Mesenchymal stem cell (in vitro differentiated cells and primary cell): ENCODE results near the gene C12orf75.
"Not testable (repeated sequence)": the region's sequence is repeated elsewhere in the genome, so short reads cannot be mapped to it uniquely, and the experiment has no call there.

ENCODE experiments used
- DNase-seq: peaks from one replicate; pipeline ENCODE4 v3.0.0-alpha.2; 2013
- H2AFZ ChIP-seq: one replicate; pipeline ENCODE4 v1.6.1; 2013; ENCODE audit warnings: low read depth, mild to moderate bottlenecking, control low read depth, inconsistent platforms, low read length, moderate library complexity
- H2AK5ac ChIP-seq: 2 replicates; pipeline ENCODE4 v1.6.1; 2013; ENCODE audit warnings: low read length, moderate library complexity, mild to moderate bottlenecking, inconsistent platforms; ENCODE audit not compliant: severe bottlenecking
- H2BK120ac ChIP-seq: one replicate; pipeline ENCODE4 v1.6.1; 2013; ENCODE audit warnings: low read depth, mild to moderate bottlenecking, inconsistent platforms, low read length, moderate library complexity
- H2BK12ac ChIP-seq, 2 experiments: one replicate each; pipeline ENCODE4 v1.6.1; 2013; ENCODE audit warnings: inconsistent platforms in 2 of 2, low read length in 2 of 2, mild to moderate bottlenecking in 2 of 2, moderate library complexity in 2 of 2, control low read depth in 1 of 2
- H2BK15ac ChIP-seq: one replicate; pipeline ENCODE4 v1.6.1; 2013; ENCODE audit warnings: mild to moderate bottlenecking, low read depth, inconsistent platforms; ENCODE audit not compliant: poor library complexity, severe bottlenecking
- H2BK5ac ChIP-seq: 2 replicates; pipeline ENCODE4 v1.6.1; 2013; ENCODE audit warnings: low read depth, mild to moderate bottlenecking, low read length, control low read depth, inconsistent platforms; ENCODE audit not compliant: poor library complexity, severe bottlenecking
- H3K14ac ChIP-seq, 2 experiments: one replicate each; pipeline ENCODE4 v1.6.1; 2013; ENCODE audit warnings: inconsistent platforms in 2 of 2, low read length in 2 of 2, control low read depth in 1 of 2, mild to moderate bottlenecking in 1 of 2, moderate library complexity in 1 of 2
- H3K18ac ChIP-seq, 2 experiments: one replicate each; pipeline ENCODE4 v1.6.1; 2013; ENCODE audit warnings: inconsistent platforms in 2 of 2, low read length in 2 of 2, control low read depth in 1 of 2, low read depth in 1 of 2, mild to moderate bottlenecking in 1 of 2
- H3K23ac ChIP-seq, 2 experiments: one replicate each; pipeline ENCODE4 v1.6.1; 2013; ENCODE audit warnings: inconsistent platforms in 2 of 2, low read length in 2 of 2, mild to moderate bottlenecking in 2 of 2, moderate library complexity in 2 of 2, control low read depth in 1 of 2
- H3K27ac ChIP-seq: 2 replicates; pipeline ENCODE4 v1.5.1; 2013; ENCODE audit warnings: mild to moderate bottlenecking, moderate library complexity, low read length, control low read depth, inconsistent platforms; ENCODE audit not compliant: poor library complexity, severe bottlenecking
- H3K27me3 ChIP-seq, 2 experiments: 2 replicates each; pipeline versions ENCODE4 v1.6.1 to v1.7.0; 2013; ENCODE audit warnings: low read length in 2 of 2, mild to moderate bottlenecking in 2 of 2, moderate library complexity in 2 of 2, control low read depth in 1 of 2, inconsistent platforms in 1 of 2; ENCODE audit not compliant: control insufficient read depth in 1 of 2, insufficient read depth in 1 of 2
- H3K36me3 ChIP-seq, 2 experiments: 2 replicates each; pipeline versions ENCODE4 v1.6.1 to v1.7.0; 2013; ENCODE audit warnings: low read length in 2 of 2, control low read depth in 1 of 2, inconsistent platforms in 1 of 2, low read depth in 1 of 2, mild to moderate bottlenecking in 1 of 2; ENCODE audit not compliant: insufficient read depth in 2 of 2, control insufficient read depth in 1 of 2
- H3K4ac ChIP-seq, 2 experiments: one replicate each; pipeline ENCODE4 v1.6.1; 2013; ENCODE audit warnings: inconsistent platforms in 2 of 2, low read length in 2 of 2, mild to moderate bottlenecking in 2 of 2, moderate library complexity in 2 of 2, control low read depth in 1 of 2, low read depth in 1 of 2
- H3K4me1 ChIP-seq: 2 replicates; pipeline ENCODE4 v1.6.1; 2013; ENCODE audit warnings: low read depth, low read length, control low read depth; ENCODE audit not compliant: control insufficient read depth, insufficient read depth
- H3K4me2 ChIP-seq: 2 replicates; pipeline ENCODE4 v1.6.1; 2013; ENCODE audit warnings: low read length, mild to moderate bottlenecking, inconsistent platforms; ENCODE audit not compliant: poor library complexity, severe bottlenecking
- H3K4me3 ChIP-seq, 2 experiments: 2 replicates each; pipeline versions ENCODE4 v1.5.1 to v1.7.0; 2013; ENCODE audit warnings: low read length in 2 of 2, mild to moderate bottlenecking in 2 of 2, control low read depth in 1 of 2, low read depth in 1 of 2; ENCODE audit not compliant: insufficient read depth in 1 of 2
- H3K79me1 ChIP-seq: replicated peaks from 2 replicates; pipeline ENCODE4 v1.6.1; 2013; ENCODE audit warnings: mild to moderate bottlenecking, control low read depth, low read length, inconsistent platforms; ENCODE audit not compliant: poor library complexity, severe bottlenecking
- H3K9ac ChIP-seq: 2 replicates; pipeline ENCODE4 v1.7.0; 2013; ENCODE audit warnings: mild to moderate bottlenecking, low read length, moderate library complexity
- H3K9me3 ChIP-seq: 2 replicates; pipeline ENCODE4 v1.7.0; 2013; ENCODE audit warnings: mild to moderate bottlenecking, low read length; ENCODE audit not compliant: control insufficient read depth
- H4K8ac ChIP-seq: one replicate; pipeline ENCODE4 v1.6.1; 2013; ENCODE audit warnings: inconsistent platforms, mild to moderate bottlenecking, low read length, moderate library complexity
- H4K91ac ChIP-seq: one replicate; pipeline ENCODE4 v1.6.1; 2013; ENCODE audit warnings: mild to moderate bottlenecking, low read length, inconsistent platforms
- WGBS: methylation state at CpG from one replicate; pipeline ENCODE4 v1.1.7; 2013; ENCODE audit warnings: mixed read lengths; 5-methylcytosine and 5-hydroxymethylcytosine counted together

Gene C12orf75

GRCh38 chr12:105403095-105403494, 72.6 kb downstream of the C12orf75 start:
- Histone ChIP-seq H4K8ac (no peak overlapping the region), H3K18ac (no peak overlapping the region), H3K14ac (no peak overlapping the region), H2BK5ac (no peak overlapping the region), H3K79me1 (no peaks in the 10 kb centered on the region), H3K9me3 (no peaks in the 10 kb centered on the region), H3K27me3 (no peaks in the 10 kb centered on the region), H2AFZ (no peak overlapping the region), H2AK5ac (no peak overlapping the region), H3K4me1 (no peaks in the 10 kb centered on the region), H3K4ac (no peak overlapping the region), H4K91ac (no peak overlapping the region), H3K4me3 (no peak overlapping the region), H3K23ac (no peak overlapping the region), H3K36me3 (peaks cover 0 to 16% of the 10 kb centered on the region in 2 experiments), H3K9ac (no peak overlapping the region), H2BK12ac (no peak overlapping the region), H3K27ac (no peak overlapping the region), H3K4me2 (no peak overlapping the region), H2BK15ac (no peak overlapping the region), H2BK120ac (no peak overlapping the region)
- DNase-seq = no peak
- 82% methylated on average over 1 of the region's 1 CpG for WGBS

- not testable (repeated sequence) for H2BK120ac ChIP-seq, H3K4me3 ChIP-seq, H2AK5ac ChIP-seq, H2BK12ac ChIP-seq, H3K4me2 ChIP-seq, H3K4me1 ChIP-seq, H3K23ac ChIP-seq, H3K27me3 ChIP-seq, H2BK5ac ChIP-seq, H3K14ac ChIP-seq, H3K79me1 ChIP-seq, H2BK15ac ChIP-seq, H4K91ac ChIP-seq, H3K4ac ChIP-seq, DNase-seq, H3K9me3 ChIP-seq, H3K9ac ChIP-seq, H2AFZ ChIP-seq, H3K18ac ChIP-seq, H4K8ac ChIP-seq, H3K27ac ChIP-seq
- H3K36me3 ChIP-seq = peaks cover 0 to 16% of the 10 kb centered on the region in 2 experiments
- no CpG with 5 or more reads among the region's 3 CpGs for WGBS
Observed at GRCh38 chr12:105404134-105404533, 73.6 kb downstream of the C12orf75 start.

GRCh38 chr12:105406497-105406896, 76.0 kb downstream of the C12orf75 start:
- Histone ChIP-seq H3K4ac (no peak overlapping the region), H3K27ac (no peak overlapping the region), H2BK120ac (no peak overlapping the region), H3K9ac (no peak overlapping the region), H3K27me3 (no peaks in the 10 kb centered on the region), H3K23ac (no peak overlapping the region), H3K4me2 (no peak overlapping the region), H2AK5ac (no peak overlapping the region), H3K18ac (no peak overlapping the region), H2BK5ac (no peak overlapping the region), H3K9me3 (no peaks in the 10 kb centered on the region), H4K8ac (no peak overlapping the region), H2BK12ac (no peak overlapping the region), H3K36me3 (peaks cover 0 to 10% of the 10 kb centered on the region in 2 experiments), H3K4me3 (no peak overlapping the region), H3K14ac (no peak overlapping the region), H2AFZ (no peak overlapping the region), H4K91ac (no peak overlapping the region), H2BK15ac (no peak overlapping the region), H3K79me1 (no peaks in the 10 kb centered on the region), H3K4me1 (peaks cover 3% of the 10 kb centered on the region)
- WGBS = 91% methylated on average over 6 of the region's 7 CpGs
- no peak for DNase-seq

GRCh38 chr12:105409279-105409678, 78.8 kb downstream of the C12orf75 start:
- H3K4me3 ChIP-seq = no peak overlapping the region
- no peaks in the 10 kb centered on the region for H3K79me1 ChIP-seq
- no peak overlapping the region for H2BK15ac ChIP-seq
- no peak overlapping the region for H2BK5ac ChIP-seq
- no peak overlapping the region for H3K18ac ChIP-seq
- H3K4ac ChIP-seq = no peak overlapping the region
- no peak overlapping the region for H2AK5ac ChIP-seq
- no peak for DNase-seq
- H3K4me2 ChIP-seq = no peak overlapping the region
- H3K14ac ChIP-seq = no peak overlapping the region
- H2BK120ac ChIP-seq = no peak overlapping the region
- no peaks in the 10 kb centered on the region for H3K9me3 ChIP-seq
- no peak overlapping the region for H2BK12ac ChIP-seq
- H3K4me1 ChIP-seq = peaks cover 3% of the 10 kb centered on the region
- H3K27me3 ChIP-seq = no peaks in the 10 kb centered on the region
- H2AFZ ChIP-seq = no peak overlapping the region
- H3K9ac ChIP-seq = no peak overlapping the region
- no peak overlapping the region for H3K27ac ChIP-seq
- H3K23ac ChIP-seq = no peak overlapping the region
- H4K91ac ChIP-seq = no peak overlapping the region
- H3K36me3 ChIP-seq = peaks cover 0 to 11% of the 10 kb centered on the region in 2 experiments
- 98% methylated on average over 5 of the region's 5 CpGs for WGBS
- no peak overlapping the region for H4K8ac ChIP-seq
